IMR-90 (cell line): ENCODE data around the gene PEX16. TPM values are rescaled to one million over a fixed set of nuclear protein-coding genes. Genes with fewer than 3 reads are reported as not detected.

Source experiments
- ATAC-seq: fragments of 200-7000 bp; cut with Tn5 transposase; 2 replicates; pipeline ENCODE4 v1.9.1; 2020; ENCODE audit warnings: low read depth, mild to moderate bottlenecking, moderate library complexity
- BruUV-seq: library from RNA; stranded (reverse); fragments of 400-500 nt; replicated peaks from 2 replicates; lab custom pipeline; 2021; lab: Mats Ljungman, UMichigan
- CTCF ChIA-PET: fragments of 300-600 bp; formaldehyde crosslinking; extraction: SDS; loops from one replicate; lab custom pipeline; 2021; ENCODE audit warnings: antibody characterized with exemption; lab: Yijun Ruan, JAX
- POLR2A ChIA-PET: fragments of 300-600 bp; sonication (Branson Sonifier 250); formaldehyde crosslinking; loops from one replicate; lab custom pipeline; 2022; ENCODE audit warnings: antibody characterized with exemption; ENCODE audit not compliant: unreplicated experiment; lab: Charles Lee
- DNase-seq: peaks from one replicate; pipeline ENCODE4 v3.0.0; 2013
- H2AFZ ChIP-seq: replicated peaks from 2 replicates; pipeline ENCODE3; 2013; ENCODE audit warnings: low read length, mild to moderate bottlenecking; ENCODE audit not compliant: poor library complexity
- H2AK5ac ChIP-seq: 2 replicates; pipeline ENCODE4 v1.6.1; 2013; ENCODE audit warnings: low read depth, low read length, inconsistent platforms
- H2AK9ac ChIP-seq: replicated peaks from 2 replicates; pipeline ENCODE3; 2013; ENCODE audit warnings: mild to moderate bottlenecking, low read depth, low read length, moderate library complexity; ENCODE audit not compliant: poor library complexity
- H2BK120ac ChIP-seq: 2 replicates; pipeline ENCODE4 v1.6.1; 2013; ENCODE audit warnings: low read depth, low read length, inconsistent platforms
- H2BK15ac ChIP-seq: 3 replicates; pipeline ENCODE4 v1.6.1; 2013; ENCODE audit warnings: low read depth, low read length, inconsistent platforms
- H2BK20ac ChIP-seq: 2 replicates; pipeline ENCODE4 v1.6.1; 2013; ENCODE audit warnings: low read depth, mild to moderate bottlenecking, inconsistent platforms, low read length, moderate library complexity
- H2BK5ac ChIP-seq: 2 replicates; pipeline ENCODE4 v1.6.1; 2013; ENCODE audit warnings: mild to moderate bottlenecking, low read depth, low read length, inconsistent platforms; ENCODE audit not compliant: poor library complexity, severe bottlenecking
- H3K14ac ChIP-seq: replicated peaks from 2 replicates; pipeline ENCODE4 v1.6.1; 2013; ENCODE audit warnings: low read depth, low read length, inconsistent platforms
- H3K18ac ChIP-seq: 2 replicates; pipeline ENCODE4 v1.6.1; 2013; ENCODE audit warnings: low read depth, low read length, control low read depth
- H3K23ac ChIP-seq: 2 replicates; pipeline ENCODE4 v1.6.1; 2013; ENCODE audit warnings: low read depth, low read length, inconsistent platforms
- H3K27ac ChIP-seq: 2 replicates; pipeline ENCODE4 v1.5.1; 2013; ENCODE audit warnings: mild to moderate bottlenecking, control low read depth, low read length; ENCODE audit not compliant: insufficient read depth
- H3K27me3 ChIP-seq: 2 replicates; pipeline ENCODE4 v1.6.1; 2013; ENCODE audit warnings: low read length; ENCODE audit not compliant: control insufficient read depth, insufficient read depth
- H3K36me3 ChIP-seq: 2 replicates; pipeline ENCODE4 v1.6.1; 2013; ENCODE audit warnings: low read length, mixed read lengths; ENCODE audit not compliant: control insufficient read depth, insufficient read depth
- H3K4ac ChIP-seq: 2 replicates; pipeline ENCODE4 v1.6.1; 2013; ENCODE audit warnings: low read depth, low read length, inconsistent platforms
- H3K4me1 ChIP-seq: 2 replicates; pipeline ENCODE4 v1.6.1; 2013; ENCODE audit warnings: low read length, mixed read lengths; ENCODE audit not compliant: control insufficient read depth, insufficient read depth
- H3K4me2 ChIP-seq: 2 replicates; pipeline ENCODE4 v1.6.1; 2013; ENCODE audit warnings: low read depth, mild to moderate bottlenecking, control low read depth, low read length, moderate library complexity
- H3K4me3 ChIP-seq: 2 replicates; pipeline ENCODE4 v1.5.1; 2013; ENCODE audit warnings: low read depth, mild to moderate bottlenecking, control low read depth, low read length, moderate library complexity; ENCODE audit not compliant: insufficient read depth
- H3K56ac ChIP-seq: 2 replicates; pipeline ENCODE4 v1.6.1; 2013; ENCODE audit warnings: low read length, inconsistent platforms; ENCODE audit not compliant: insufficient read depth; ENCODE audit errors: extremely low read depth
- H3K79me1 ChIP-seq, 2 experiments: 2 replicates each; pipeline ENCODE4 v1.6.1; 2013; ENCODE audit warnings: low read length in 2 of 2, inconsistent platforms in 1 of 2, low read depth in 1 of 2
- H3K9ac ChIP-seq: 2 replicates; pipeline ENCODE4 v1.6.1; 2013; ENCODE audit warnings: low read depth, low read length, control low read depth
- H3K9me1 ChIP-seq: 2 replicates; pipeline ENCODE4 v1.6.1; 2013; ENCODE audit warnings: low read length, inconsistent platforms; ENCODE audit not compliant: insufficient read depth
- H3K9me3 ChIP-seq: 2 replicates; pipeline ENCODE4 v1.6.1; 2013; ENCODE audit warnings: low read length; ENCODE audit not compliant: control insufficient read depth, insufficient read depth
- H4K20me1 ChIP-seq: 2 replicates; pipeline ENCODE4 v1.6.1; 2013; ENCODE audit warnings: low read length, inconsistent platforms; ENCODE audit not compliant: insufficient read depth
- H4K5ac ChIP-seq: 2 replicates; pipeline ENCODE4 v1.6.1; 2013; ENCODE audit warnings: mild to moderate bottlenecking, low read depth, low read length, control low read depth
- H4K8ac ChIP-seq, 2 experiments: 2 replicates each; pipeline ENCODE4 v1.6.1; 2013; ENCODE audit warnings: low read depth in 2 of 2, low read length in 2 of 2, control low read depth in 1 of 2, inconsistent platforms in 1 of 2
- H4K91ac ChIP-seq: 2 replicates; pipeline ENCODE4 v1.6.1; 2013; ENCODE audit warnings: low read depth, low read length, inconsistent platforms; ENCODE audit not compliant: insufficient read depth
- CEBPB ChIP-seq: IDR thresholded peaks from 2 replicates; pipeline ENCODE4 v1.6.1; 2012; ENCODE audit warnings: low read depth, low read length, improper control_type of control experiment
- CHD1 ChIP-seq: IDR thresholded peaks from 2 replicates; pipeline ENCODE4 v1.6.1; 2012; ENCODE audit warnings: low read depth, low read length, improper control_type of control experiment
- CTCF ChIP-seq: conservative IDR thresholded peaks from 2 replicates; pipeline ENCODE4 v1.5.1; 2012; ENCODE audit warnings: mild to moderate bottlenecking, low read depth, low read length, improper control_type of control experiment
- ELK1 ChIP-seq: fragments of 150-350 bp; IDR thresholded peaks from 2 replicates; pipeline ENCODE4 v1.6.1; 2016; ENCODE audit warnings: low read depth, mild to moderate bottlenecking, low read length, moderate library complexity, borderline replicate concordance
- FOS ChIP-seq: fragments of 150-350 bp; IDR thresholded peaks from 2 replicates; pipeline ENCODE4 v1.6.1; 2016; ENCODE audit warnings: low read depth, low read length
- MAFK ChIP-seq: IDR thresholded peaks from 2 replicates; pipeline ENCODE4 v1.6.1; 2012; ENCODE audit warnings: low read depth, low read length, improper control_type of control experiment
- MAZ ChIP-seq: IDR thresholded peaks from 2 replicates; pipeline ENCODE4 v1.6.1; 2012; ENCODE audit warnings: low read depth, mild to moderate bottlenecking, low read length, improper control_type of control experiment, moderate library complexity, borderline replicate concordance
- MXI1 ChIP-seq: IDR thresholded peaks from 2 replicates; pipeline ENCODE4 v1.6.1; 2012; ENCODE audit warnings: low read depth, mild to moderate bottlenecking, low read length, moderate library complexity, borderline replicate concordance
- NFE2L2 ChIP-seq: fragments of 150-350 bp; IDR thresholded peaks from 2 replicates; pipeline ENCODE4 v1.6.1; 2016; ENCODE audit warnings: low read depth, mild to moderate bottlenecking, low read length
- POLR2A ChIP-seq: IDR thresholded peaks from 2 replicates; pipeline ENCODE4 v1.6.1; 2012; ENCODE audit warnings: mild to moderate bottlenecking, low read depth, low read length
- RAD21 ChIP-seq: IDR thresholded peaks from 2 replicates; pipeline ENCODE4 v1.6.1; 2012; ENCODE audit warnings: low read length, improper control_type of control experiment
- RCOR1 ChIP-seq: IDR thresholded peaks from 2 replicates; pipeline ENCODE4 v1.6.1; 2012; ENCODE audit warnings: mild to moderate bottlenecking, low read length, improper control_type of control experiment; ENCODE audit not compliant: insufficient replicate concordance
- RFX5 ChIP-seq: IDR thresholded peaks from 2 replicates; pipeline ENCODE4 v1.8.0; 2012; ENCODE audit warnings: low read depth, mild to moderate bottlenecking, low read length, moderate library complexity
- SMC3 ChIP-seq: fragments of 150-350 bp; IDR thresholded peaks from 2 replicates; pipeline ENCODE4 v1.6.1; 2016; ENCODE audit warnings: low read depth, mild to moderate bottlenecking, antibody characterized with exemption, low read length, moderate library complexity
- USF2 ChIP-seq: fragments of 150-350 bp; IDR thresholded peaks from 2 replicates; pipeline ENCODE4 v1.6.1; 2017; ENCODE audit warnings: mild to moderate bottlenecking, antibody characterized with exemption, low read length, low read depth
- WGBS, 2 experiments: methylation state at CpG; one replicate each; pipeline versions ENCODE4 v1.1.5 to v1.1.7; 2013; ENCODE audit warnings: missing lambda C conversion rate in 2 of 2; ENCODE audit not compliant: insufficient read length in 1 of 2; ENCODE audit errors: extremely low coverage in 2 of 2; 5-methylcytosine and 5-hydroxymethylcytosine counted together
- dilution Hi-C: fragments of 300-500 bp; cut with HindIII; formaldehyde crosslinking; loops from one replicate; pipeline ENCODE4 v1.14.3; 2018; ENCODE audit warnings: low sequenced_read_pairs; ENCODE audit not compliant: unreplicated experiment
- in situ Hi-C: fragments of 300-500 bp; cut with MboI; formaldehyde crosslinking; loops from 3 replicates; pipeline ENCODE4 v1.14.3; 2019; ENCODE audit warnings: low sequenced_read_pairs, inconsistent platforms, mixed read lengths
- intact Hi-C: fragments of 100-400 bp; cut with micrococcal nuclease; formaldehyde crosslinking; loops from 2 replicates; pipeline ENCODE4 v1.10.0; 2022
- polyA plus RNA-seq, 3 experiments: library from polyadenylated mRNA; depleted of rRNA; stranded (reverse); fragments of >200 nt; gene quantifications; 2 replicates each; pipeline ENCODE4 v1.2.3, GENCODE V29; 2012; ENCODE audit warnings: low replicate concordance in 1 of 3
- total RNA-seq: library from RNA; depleted of rRNA; stranded (reverse); fragments of >200 nt; gene quantifications from 2 replicates; pipeline ENCODE4 v1.2.3, GENCODE V29; 2012

The PEX16 gene
- total and polyA plus RNA-seq, 2 of the 4 experiments (the other 2 are of a cell fraction), result 17.9 to 23.3 TPM

- Histone ChIP-seq H3K23ac (peak overlapping the region; percentile 78; the same call in 1 of the 2 replicates), H4K5ac (peak overlapping the region; percentile 59), H3K9me3 (no peaks in the 10 kb centered on the region), H2AK9ac (peak overlapping the region; percentile 99), H3K4ac (peak overlapping the region; percentile 88), H3K4me1 (no peaks in the 10 kb centered on the region), H3K56ac (peak overlapping the region; percentile 85), H4K91ac (peak overlapping the region; percentile 64), H3K4me3 (peak overlapping the region; percentile 79), H3K14ac (peak overlapping the region; percentile 91), H3K27me3 (peaks cover 12% of the 10 kb centered on the region; the same call in 1 of the 2 replicates), H3K36me3 (peaks cover 20% of the 10 kb centered on the region), H3K18ac (no peak overlapping the region), H2BK5ac (peak overlapping the region; percentile 51), H3K27ac (peak overlapping the region; percentile 85), H4K20me1 (peaks cover 7% of the 10 kb centered on the region; the same call in 1 of the 2 replicates), H3K79me1 (peaks cover 18 to 32% of the 10 kb centered on the region in 2 experiments), H2BK120ac (0 out of 2 replicates have a peak overlapping the region, but pooled peaks have one; percentile 17), H2BK15ac (no peak overlapping the region), H2AK5ac (peak overlapping the region; percentile 87), H3K9me1 (0 out of 2 replicates have a peak, but pooled peaks cover 8% of the 10 kb centered on the region), H2AFZ (peak overlapping the region; percentile 96), H3K9ac (peak overlapping the region; percentile 95), H2BK20ac (no peak overlapping the region), H4K8ac (peak overlapping the region; percentile 46 to 94; a peak in 3 of 4 replicates), H3K4me2 (peak overlapping the region; percentile 98)
- WGBS, 2 experiments, result no CpG with 5 or more reads among the region's 16 CpGs
- TF ChIP-seq CTCF (no peak), CHD1 (no peak), CEBPB (no peak), FOS (no peak), RCOR1 (no peak), MXI1 (no peak), SMC3 (no peak), RAD21 (no peak), POLR2A (no peak), MAZ (no peak), ELK1 (no peak), NFE2L2 (no peak), USF2 (no peak), MAFK (no peak), RFX5 (no peak)
- DNase-seq (no peak), ATAC-seq (no peak)
- in situ Hi-C loops, result no loop called here
- CTCF ChIA-PET, result interaction anchor here (1.0 kb wide), 1 partner anchor 44 kb away, joined by 3 read pairs; no protein-coding TSS in a partner anchor
- BruUV-seq, result TSS peak; percentile 58
- dilution Hi-C loops, result no loop called here
- POLR2A ChIA-PET, result no interaction called here
- intact Hi-C loops, result no loop called here
These were observed 423 bp downstream of the PEX16 start for GRCh38 chr11:45917286-45917622.
